OCI-LY7 (cell line): ENCODE data around the gene KNDC1. TPM values are rescaled to one million over a fixed set of nuclear protein-coding genes. Genes with fewer than 3 reads are reported as not detected.
"Not testable (repeated sequence)": the region's sequence is repeated elsewhere in the genome, so short reads cannot be mapped to it uniquely, and the experiment has no call there.

Source experiments
- BruUV-seq: library from RNA; stranded (reverse); fragments of 400-500 nt; replicated peaks from 2 replicates; lab custom pipeline; 2021; lab: Mats Ljungman, UMichigan
- CTCF ChIA-PET: fragments of 300-600 bp; sonication (Branson Sonifier 250); formaldehyde crosslinking; loops from one replicate; lab custom pipeline; 2022; ENCODE audit warnings: antibody characterized with exemption; ENCODE audit not compliant: unreplicated experiment; lab: Charles Lee
- POLR2A ChIA-PET: fragments of 300-600 bp; sonication (Branson Sonifier 250); formaldehyde crosslinking; loops from one replicate; lab custom pipeline; 2022; ENCODE audit warnings: antibody characterized with exemption; lab: Charles Lee
- DNase-seq: peaks from one replicate; pipeline ENCODE4 v3.0.0-alpha.2; 2015; ENCODE audit warnings: low spot score
- H2AFZ ChIP-seq: fragments of 200-600 bp; sonication (generic), shearing (Covaris generic); 2 replicates; pipeline ENCODE4 v1.6.1; 2014; ENCODE audit warnings: mild to moderate bottlenecking, antibody characterized with exemption, low read length, moderate library complexity
- H3K27ac ChIP-seq: fragments of 200-600 bp; sonication (generic); 2 replicates; pipeline ENCODE4 v1.5.1; 2014; ENCODE audit warnings: mixed run types, low read depth, mild to moderate bottlenecking, moderate library complexity, low read length, inconsistent platforms; ENCODE audit not compliant: poor library complexity, severe bottlenecking
- H3K36me3 ChIP-seq: fragments of 200-600 bp; sonication (generic); 2 replicates; pipeline ENCODE4 v1.6.1; 2014; ENCODE audit warnings: mild to moderate bottlenecking, antibody characterized with exemption, low read length, moderate library complexity, mixed read lengths; ENCODE audit not compliant: insufficient read depth
- H3K4me1 ChIP-seq: fragments of 200-600 bp; sonication (generic); 2 replicates; pipeline ENCODE4 v1.5.1; 2014; ENCODE audit warnings: mild to moderate bottlenecking, low read length; ENCODE audit not compliant: insufficient read depth, poor library complexity, severe bottlenecking
- H3K4me2 ChIP-seq: fragments of 200-600 bp; sonication (generic); 2 replicates; pipeline ENCODE4 v1.6.1; 2014; ENCODE audit warnings: mild to moderate bottlenecking, low read length
- H3K4me3 ChIP-seq: fragments of 200-600 bp; sonication (generic); 2 replicates; pipeline ENCODE4 v1.5.1; 2014; ENCODE audit warnings: mild to moderate bottlenecking, low read depth, low read length; ENCODE audit not compliant: poor library complexity, severe bottlenecking
- H3K79me2 ChIP-seq: fragments of 200-600 bp; sonication (generic); 2 replicates; pipeline ENCODE4 v1.6.1; 2016; ENCODE audit warnings: low read depth, mild to moderate bottlenecking, low read length, moderate library complexity, mixed read lengths; ENCODE audit not compliant: insufficient read depth
- H3K9me2 ChIP-seq: fragments of 200-600 bp; sonication (generic); 2 replicates; pipeline ENCODE4 v1.6.1; 2016; ENCODE audit warnings: mild to moderate bottlenecking, low read length, mixed read lengths; ENCODE audit not compliant: insufficient read depth
- H3K9me3 ChIP-seq: fragments of 200-600 bp; sonication (generic); 2 replicates; pipeline ENCODE4 v1.6.1; 2014; ENCODE audit warnings: mild to moderate bottlenecking, mixed run types, low read length, mixed read lengths
- H4K20me1 ChIP-seq: fragments of 200-600 bp; sonication (generic); 2 replicates; pipeline ENCODE4 v1.6.1; 2014; ENCODE audit warnings: mild to moderate bottlenecking, antibody characterized with exemption, low read length, moderate library complexity, mixed read lengths; ENCODE audit not compliant: insufficient read depth
- EZH2phosphoT487 ChIP-seq: fragments of 200-600 bp; sonication (generic); IDR thresholded peaks from 2 replicates; pipeline ENCODE4 v1.6.1; 2018; ENCODE audit warnings: low read depth, borderline replicate concordance, mild to moderate bottlenecking, mixed run types, antibody characterized with exemption, low read length, moderate library complexity, mixed read lengths
- intact Hi-C: fragments of 100-400 bp; cut with micrococcal nuclease; formaldehyde crosslinking; loops from one replicate; pipeline ENCODE4 v1.10.0; 2022; ENCODE audit not compliant: unreplicated experiment
- total RNA-seq, 2 experiments: library from RNA; depleted of rRNA in 1 of 2; stranded (reverse); fragments of >200 nt in 1 of 2; shearing (Covaris generic) in 1 of 2; gene quantifications; 2 replicates each; pipeline ENCODE4 v1.2.3, GENCODE V29; 2014 to 2022
- TF ChIP-seq, protein P1 (sequence below): fragments of 200-600 bp; sonication (generic); conservative IDR thresholded peaks from 2 replicates; pipeline ENCODE4 v1.5.1; 2014; ENCODE audit warnings: mild to moderate bottlenecking, antibody characterized with exemption, low read length, moderate library complexity, mixed read lengths

Gene KNDC1
- total RNA-seq, 2 experiments from 2014 or later, result not detected

DNA sequence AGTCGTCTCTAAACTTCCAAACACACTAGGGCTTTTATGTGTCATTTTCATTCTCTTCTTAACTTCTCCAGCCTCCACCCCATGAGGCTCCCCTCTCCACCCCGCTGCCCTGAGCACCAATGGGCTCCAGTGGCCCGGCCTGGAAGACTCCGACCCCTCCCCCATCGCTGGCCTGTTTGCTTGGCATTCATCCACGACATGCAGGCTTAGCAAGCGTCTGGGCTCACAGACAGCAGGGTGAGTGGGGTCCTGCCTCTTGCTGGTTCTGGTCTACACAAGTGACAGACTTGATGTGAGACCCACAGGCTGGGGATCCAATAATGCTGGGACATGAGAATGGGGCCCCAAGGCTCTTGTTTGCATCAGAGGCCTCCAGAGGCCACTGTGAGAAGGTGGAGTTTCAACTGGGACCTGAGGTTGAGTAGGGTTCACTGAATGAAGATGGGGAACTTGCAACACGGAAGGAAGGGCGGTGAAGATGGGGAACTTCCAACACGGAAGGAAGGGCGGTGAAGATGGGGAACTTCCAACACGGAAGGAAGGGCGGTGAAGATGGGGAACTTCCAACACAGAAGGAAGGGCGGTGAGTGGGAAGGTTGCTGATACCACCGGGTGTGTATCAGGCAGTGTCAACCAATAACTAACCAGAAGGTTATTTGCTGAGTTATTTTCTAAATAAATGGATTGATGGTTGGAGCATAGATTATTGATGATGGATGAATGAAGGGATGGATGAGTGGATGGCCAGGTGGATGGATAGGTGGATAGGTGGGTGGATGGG, 14.0 kb downstream of the KNDC1 start:
- no peaks in the 10 kb centered on the region for H3K36me3 ChIP-seq
- H3K9me2 ChIP-seq, result no peaks in the 10 kb centered on the region
- CTCF ChIA-PET, result no interaction called here
- no peak overlapping the region for H3K4me3 ChIP-seq
- H4K20me1 ChIP-seq, result no peaks in the 10 kb centered on the region
- H3K79me2 ChIP-seq, result no peaks in the 10 kb centered on the region
- H3K27ac ChIP-seq, result no peak overlapping the region
- H2AFZ ChIP-seq, result no peak overlapping the region
- DNase-seq, result no peak
- no peaks in the 10 kb centered on the region for H3K4me1 ChIP-seq
- POLR2A ChIA-PET, result no interaction called here
- BruUV-seq, result no TSS peak
- TF ChIP-seq, protein P1, sequence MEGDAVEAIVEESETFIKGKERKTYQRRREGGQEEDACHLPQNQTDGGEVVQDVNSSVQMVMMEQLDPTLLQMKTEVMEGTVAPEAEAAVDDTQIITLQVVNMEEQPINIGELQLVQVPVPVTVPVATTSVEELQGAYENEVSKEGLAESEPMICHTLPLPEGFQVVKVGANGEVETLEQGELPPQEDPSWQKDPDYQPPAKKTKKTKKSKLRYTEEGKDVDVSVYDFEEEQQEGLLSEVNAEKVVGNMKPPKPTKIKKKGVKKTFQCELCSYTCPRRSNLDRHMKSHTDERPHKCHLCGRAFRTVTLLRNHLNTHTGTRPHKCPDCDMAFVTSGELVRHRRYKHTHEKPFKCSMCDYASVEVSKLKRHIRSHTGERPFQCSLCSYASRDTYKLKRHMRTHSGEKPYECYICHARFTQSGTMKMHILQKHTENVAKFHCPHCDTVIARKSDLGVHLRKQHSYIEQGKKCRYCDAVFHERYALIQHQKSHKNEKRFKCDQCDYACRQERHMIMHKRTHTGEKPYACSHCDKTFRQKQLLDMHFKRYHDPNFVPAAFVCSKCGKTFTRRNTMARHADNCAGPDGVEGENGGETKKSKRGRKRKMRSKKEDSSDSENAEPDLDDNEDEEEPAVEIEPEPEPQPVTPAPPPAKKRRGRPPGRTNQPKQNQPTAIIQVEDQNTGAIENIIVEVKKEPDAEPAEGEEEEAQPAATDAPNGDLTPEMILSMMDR, result no peak
- TF ChIP-seq EZH2phosphoT487, result no peak
- H3K4me2 ChIP-seq, result no peak overlapping the region
- H3K9me3 ChIP-seq, result 0 out of 2 replicates have a peak, but pooled peaks cover 7% of the 10 kb centered on the region
- intact Hi-C loops, result no loop called here

DNA sequence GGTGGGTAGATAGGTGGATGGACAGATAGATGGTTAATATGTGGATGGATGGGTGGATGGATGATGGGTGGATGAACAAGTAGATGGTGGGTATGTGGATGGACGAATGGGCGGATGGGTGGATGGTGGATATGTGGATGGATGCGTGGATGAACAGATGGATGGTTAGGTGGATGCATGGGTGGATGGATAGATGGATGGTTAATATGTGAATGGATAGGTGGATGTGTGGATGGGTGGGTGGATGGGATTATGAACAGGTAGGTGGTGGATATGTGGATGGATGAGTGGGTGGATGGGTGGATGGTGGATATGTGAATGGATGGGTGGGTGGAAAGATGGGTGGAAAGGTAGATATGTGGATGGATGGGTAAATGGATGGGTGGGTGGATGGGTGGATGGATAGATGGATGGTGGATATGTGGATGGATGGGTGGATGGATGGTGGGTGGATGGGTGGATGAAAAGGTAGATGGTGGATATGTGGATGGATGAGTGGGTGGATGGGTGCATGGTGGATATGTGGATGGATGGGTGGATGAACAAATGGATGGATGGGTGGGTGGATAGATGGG, 14.8 kb downstream of the KNDC1 start:
- intact Hi-C loops, result no loop called here
- Histone ChIP-seq H3K36me3 (no peaks in the 10 kb centered on the region), H3K27ac (no peak overlapping the region), H4K20me1 (no peaks in the 10 kb centered on the region), H3K9me2 (no peaks in the 10 kb centered on the region), H3K4me2 (no peak overlapping the region), H2AFZ (no peak overlapping the region), H3K79me2 (no peaks in the 10 kb centered on the region), H3K4me3 (no peak overlapping the region), H3K4me1 (no peaks in the 10 kb centered on the region), H3K9me3 (0 out of 2 replicates have a peak, but pooled peaks cover 7% of the 10 kb centered on the region)
- ChIA-PET POLR2A (no interaction called here), CTCF (no interaction called here)
- no TSS peak for BruUV-seq
- no peak for DNase-seq
- TF ChIP-seq, protein P1, result no peak
- no peak for TF ChIP-seq EZH2phosphoT487

DNA sequence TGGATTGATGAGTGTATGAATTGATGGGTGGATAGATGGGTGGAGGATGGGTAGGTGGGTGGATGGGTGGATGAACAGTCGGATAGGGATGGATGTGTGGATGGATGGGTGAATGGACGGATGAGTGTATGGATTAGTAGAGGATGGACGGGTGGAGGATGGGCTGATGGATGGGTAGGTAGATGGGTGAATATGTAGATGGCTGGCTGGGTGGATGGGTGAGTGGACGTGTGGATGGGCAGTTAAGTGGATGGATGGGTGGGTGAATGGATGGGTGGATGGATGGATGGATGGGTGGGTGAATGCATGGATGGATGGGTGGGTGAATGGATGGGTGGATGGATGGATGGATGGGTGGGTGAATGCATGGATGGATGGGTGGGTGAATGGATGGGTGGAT, 15.6 kb downstream of the KNDC1 start:
- H3K9me2 ChIP-seq, H3K79me2 ChIP-seq, H3K36me3 ChIP-seq, intact Hi-C loops, H3K4me3 ChIP-seq, DNase-seq, H3K4me1 ChIP-seq, POLR2A ChIA-PET, BruUV-seq, H4K20me1 ChIP-seq, H3K4me2 ChIP-seq, H3K27ac ChIP-seq, CTCF ChIA-PET, H3K9me3 ChIP-seq, H2AFZ ChIP-seq: not testable (repeated sequence)
